Epithelial cell of proximal tubule (primary cell): ENCODE measurements around the gene C3. TPM values are rescaled to one million over a fixed set of nuclear protein-coding genes. Genes with fewer than 3 reads are reported as not detected.
A peak's percentile ranks its signal among the peaks of the same experiment; 100 is the strongest.

ENCODE experiments used
- DNase-seq: peaks from one replicate; pipeline ENCODE4 v3.0.0-alpha.2; 2011; ENCODE audit warnings: low read depth
- H3K4me3 ChIP-seq: 2 replicates; pipeline ENCODE4 v1.5.1; 2011; ENCODE audit warnings: low read depth, mild to moderate bottlenecking, low read length
- CTCF ChIP-seq: conservative IDR thresholded peaks from 2 replicates; pipeline ENCODE4 v1.5.1; 2012; ENCODE audit warnings: low read depth, mild to moderate bottlenecking, low read length
- total RNA-seq: library from RNA; depleted of rRNA; stranded (reverse); fragments of >200 nt; gene quantifications from 2 replicates; pipeline ENCODE4 v1.2.3, GENCODE V29; 2015

C3 gene
- total RNA-seq, 1 donor from 2014 or later, result 10.0 TPM

DNA sequence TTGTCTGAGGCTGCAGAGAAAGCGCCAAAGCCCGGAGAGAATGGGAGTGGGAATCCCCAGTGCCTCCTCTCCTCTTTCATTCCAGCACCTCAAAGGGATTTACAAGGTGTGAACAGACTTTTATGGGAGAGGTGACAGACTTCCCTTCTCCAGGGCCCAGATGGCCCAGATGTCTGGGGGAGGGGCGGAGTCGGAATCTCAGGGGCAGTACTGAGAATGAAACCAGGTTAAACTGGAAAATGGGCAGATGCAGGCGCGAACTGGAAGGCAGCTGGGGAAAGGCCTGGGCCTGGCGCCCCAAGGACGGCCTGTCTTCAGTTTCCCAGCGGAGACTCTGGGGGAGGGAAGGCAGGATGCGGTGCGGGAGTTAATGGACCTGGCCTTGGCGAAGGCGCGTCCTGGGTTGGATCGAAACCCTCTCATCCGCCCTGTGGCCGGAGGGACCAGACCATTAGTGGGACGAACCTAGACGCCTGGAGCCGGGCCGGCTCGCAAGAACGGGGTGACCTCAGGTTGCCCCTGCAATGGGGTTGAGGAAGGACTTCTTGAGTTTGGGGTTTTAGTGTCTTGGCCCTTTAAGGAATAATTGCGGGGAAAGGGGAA, 18.4 kb upstream of the C3 start:
- peak overlapping the region; percentile 53 for H3K4me3 ChIP-seq
- no peak for TF ChIP-seq CTCF
- no peak for DNase-seq

DNA sequence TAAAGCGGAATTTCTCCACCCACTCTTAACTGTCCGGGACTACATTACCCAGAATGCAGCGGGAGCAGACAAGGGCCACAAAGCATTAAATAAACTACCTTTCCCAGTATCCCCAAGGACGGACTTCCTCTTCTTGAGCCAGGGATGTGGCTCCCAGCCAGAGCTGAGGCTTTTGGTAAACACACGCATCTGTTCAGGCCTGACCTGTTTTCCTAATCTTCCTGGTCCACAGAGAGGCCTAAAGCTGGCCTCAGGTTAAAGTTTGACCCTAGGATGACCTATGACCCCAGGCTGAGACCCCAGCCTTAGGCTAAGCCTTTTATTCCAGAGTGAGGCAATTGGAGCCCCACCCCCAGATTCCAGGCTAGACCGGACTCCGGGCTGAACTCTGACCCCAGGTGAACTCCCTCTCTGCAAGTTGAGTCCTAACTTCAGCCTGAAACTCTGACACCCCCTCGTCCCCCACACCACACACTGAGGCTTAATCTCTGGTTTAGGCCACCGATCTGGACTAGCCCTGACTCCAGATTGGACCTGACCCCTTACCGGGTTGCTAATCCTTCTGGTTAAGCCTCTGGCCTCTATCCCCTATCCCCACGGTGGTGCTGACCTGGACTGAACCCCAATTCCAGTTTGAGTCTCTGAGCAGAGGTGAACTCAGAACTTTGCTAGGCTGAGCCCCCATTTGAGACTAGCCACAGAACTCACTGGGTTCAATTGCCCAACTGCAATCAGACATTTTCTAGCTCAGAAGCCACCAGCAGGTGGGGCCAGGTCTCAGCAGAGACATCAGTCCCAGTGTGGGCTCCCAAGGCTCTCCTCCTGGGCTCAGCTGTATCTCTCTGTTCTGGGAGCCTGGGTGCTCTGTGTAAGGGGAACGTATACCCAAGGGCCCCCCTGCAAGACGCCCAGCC, 17.7 kb upstream of the C3 start:
- peak; percentile 86 for TF ChIP-seq CTCF
- DNase-seq, result no peak
- H3K4me3 ChIP-seq, result peak overlapping the region; percentile 53

GRCh38 chr19:6737284-6737872, 16.9 kb upstream of the C3 start, which contains the start of gene GPR108:
GPR108 (minus strand) TSS chr19:6737580; CDS start chr19:6737576, 4 bp downstream.
- no peak for TF ChIP-seq CTCF

GRCh38 chr19:6736917-6737283, 16.4 kb upstream of the C3 start:
- H3K4me3 ChIP-seq, result peak overlapping the region; percentile 99
- DNase-seq, result no peak
- TF ChIP-seq CTCF, result no peak

More at GRCh38 chr19:6737284-6737872, 16.9 kb upstream of the C3 start, which contains the start of gene GPR108:
- peak within 1 kb of the TSS; percentile 99 for H3K4me3 ChIP-seq
- DNase-seq, result peak; percentile 100

GRCh38 chr19:6736169-6736916, 15.9 kb upstream of the C3 start:
- H3K4me3 ChIP-seq, result peak overlapping the region; percentile 99
- TF ChIP-seq CTCF, result peak; percentile 72
- no peak for DNase-seq

DNA sequence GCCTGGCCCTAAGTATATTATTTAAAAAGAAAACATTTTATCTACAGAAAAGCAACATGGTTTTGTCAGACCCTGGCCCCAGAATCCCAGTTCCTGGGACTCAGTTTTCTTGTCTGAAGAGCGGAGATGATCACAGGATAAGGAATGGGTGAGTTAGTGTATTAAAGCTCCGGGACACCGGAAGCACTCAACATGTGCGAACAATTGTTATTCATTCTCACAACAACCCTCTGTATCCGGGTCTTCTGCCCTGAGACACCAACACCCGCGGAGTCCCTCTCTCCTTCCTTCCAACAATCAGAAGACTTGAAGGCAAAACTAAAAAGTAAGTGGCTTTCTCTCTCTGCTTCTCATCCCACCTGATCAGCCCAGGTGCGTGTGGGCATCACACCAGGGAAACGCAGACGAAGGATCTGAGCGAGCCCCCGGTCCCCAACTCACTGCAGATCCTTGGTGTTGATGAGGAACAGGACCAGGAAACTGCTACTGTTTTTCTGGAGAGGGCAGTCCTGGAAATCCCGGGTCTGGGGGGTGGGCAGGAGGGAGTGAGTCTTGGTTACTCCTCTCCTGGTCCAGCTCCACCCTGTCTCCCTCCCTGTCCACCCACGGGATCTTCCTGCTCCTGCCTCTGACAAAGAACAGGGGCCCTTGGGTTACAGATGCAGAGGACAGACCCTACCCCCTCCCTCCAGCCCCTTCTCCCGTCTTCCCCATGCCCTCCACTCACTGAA, 14.9 kb upstream of the C3 start:
- no peak for TF ChIP-seq CTCF
- H3K4me3 ChIP-seq, result peak overlapping the region; percentile 99
- DNase-seq, result no peak
